ENCODE measurements around the gene SYT5.

Gene SYT5

GRCh38 chr19:55131421-55131820, 48.7 kb downstream of the SYT5 start:
- no peaks in the 10 kb centered on the region for H3F3A ChIP-seq (ENCODE audit: low read depth)
- H3K9me3 ChIP-seq (ENCODE audit: insufficient read depth, low read depth, low read length), result no peaks in the 10 kb centered on the region
- H3K4me3 ChIP-seq (ENCODE audit: low read length, poor library complexity, severe bottlenecking), result no peak overlapping the region
- no peaks in the 10 kb centered on the region for H3K36me3 ChIP-seq (ENCODE audit: insufficient read depth, low read length)
- peaks cover 3% of the 10 kb centered on the region for H3K4me1 ChIP-seq (ENCODE audit: insufficient read depth, low read length, poor library complexity, severe bottlenecking)
- no peak overlapping the region for H3K4me2 ChIP-seq (ENCODE audit: low read depth, low read length, poor library complexity, severe bottlenecking)
- H3K27me3 ChIP-seq (ENCODE audit: insufficient read depth, low read length, poor library complexity, severe bottlenecking), result no peaks in the 10 kb centered on the region
- H4K20me1 ChIP-seq (ENCODE audit: insufficient read depth, low read length, poor library complexity, severe bottlenecking), result no peaks in the 10 kb centered on the region
- H2AFZ ChIP-seq (ENCODE audit: low read length), result no peak overlapping the region
- H3K9me2 ChIP-seq (replicated peaks; ENCODE audit: low read depth, low read length), result no peaks in the 10 kb centered on the region
- no peaks in the 10 kb centered on the region for H3K79me2 ChIP-seq (ENCODE audit: insufficient read depth, low read length)
- TF ChIP-seq EZH2phosphoT487 (IDR thresholded peaks at IDR 0.05; ENCODE audit: borderline replicate concordance) (no peak), CTCF (conservative IDR thresholded peaks at IDR 0.05; ENCODE audit: low read length) (no peak)
- no peak overlapping the region for H3K9ac ChIP-seq (ENCODE audit: low read depth, low read length, poor library complexity, severe bottlenecking)
